GM23338 (cell line): Measurements from ENCODE around the gene SERTAD1. TPM values are rescaled to one million over a fixed set of nuclear protein-coding genes. Genes with fewer than 3 reads are reported as not detected.

ENCODE experiments used
- ATAC-seq: fragments of 200-7000 bp; cut with Tn5 transposase; 3 replicates; pipeline ENCODE4 v1.9.1; 2020
- DNase-seq: peaks from one replicate; pipeline ENCODE4 v3.0.0-alpha.2; 2015; ENCODE audit warnings: low spot score
- H2AFZ ChIP-seq: fragments of 200-600 bp; sonication (generic); 2 replicates; pipeline ENCODE4 v1.8.0; 2016; ENCODE audit warnings: antibody characterized with exemption, mild to moderate bottlenecking, moderate library complexity
- H3F3A ChIP-seq: fragments of 200-600 bp; sonication (generic); replicated peaks from 2 replicates; pipeline ENCODE4 v1.8.0; 2017; ENCODE audit warnings: antibody characterized with exemption, mixed run types, low read depth
- H3K27ac ChIP-seq: fragments of 200-600 bp; sonication (generic); 2 replicates; pipeline ENCODE4 v1.6.1; 2016; ENCODE audit warnings: low read depth
- H3K27me3 ChIP-seq: fragments of 200-600 bp; sonication (generic); 2 replicates; pipeline ENCODE4 v1.8.0; 2016; ENCODE audit warnings: mild to moderate bottlenecking, mixed run types, moderate library complexity; ENCODE audit not compliant: insufficient read depth
- H3K36me3 ChIP-seq: fragments of 200-600 bp; sonication (generic); 2 replicates; pipeline ENCODE4 v1.8.0; 2016; ENCODE audit warnings: mild to moderate bottlenecking; ENCODE audit not compliant: insufficient read depth
- H3K4me1 ChIP-seq: fragments of 200-600 bp; sonication (generic); 2 replicates; pipeline ENCODE4 v1.8.0; 2016; ENCODE audit warnings: mild to moderate bottlenecking, moderate library complexity; ENCODE audit not compliant: insufficient read depth
- H3K4me2 ChIP-seq: fragments of 200-600 bp; sonication (generic); 2 replicates; pipeline ENCODE4 v1.7.1; 2017; ENCODE audit warnings: mixed run types
- H3K4me3 ChIP-seq: fragments of 200-600 bp; sonication (generic); 2 replicates; pipeline ENCODE4 v1.6.1; 2016; ENCODE audit warnings: mixed run types
- H3K79me2 ChIP-seq: fragments of 200-600 bp; sonication (generic); replicated peaks from 2 replicates; pipeline ENCODE4 v1.8.0; 2017; ENCODE audit warnings: mild to moderate bottlenecking; ENCODE audit not compliant: insufficient read depth
- H3K9me2 ChIP-seq: fragments of 200-600 bp; sonication (generic); 2 replicates; pipeline ENCODE4 v1.8.0; 2017; ENCODE audit not compliant: insufficient read depth
- H4K20me1 ChIP-seq: fragments of 200-600 bp; sonication (generic); replicated peaks from 2 replicates; pipeline ENCODE4 v1.8.0; 2017; ENCODE audit warnings: mild to moderate bottlenecking; ENCODE audit not compliant: insufficient read depth
- H3K27ac Mint-ChIP-seq: 2 replicates; pipeline ENCODE4 v1.8.0; 2020; ENCODE audit warnings: inconsistent platforms, mild to moderate bottlenecking, moderate library complexity, mixed read lengths
- H3K27me3 Mint-ChIP-seq: 3 replicates; pipeline ENCODE4 v1.8.0; 2022; ENCODE audit warnings: low read depth, mild to moderate bottlenecking, moderate library complexity, mixed read lengths, inconsistent platforms; ENCODE audit not compliant: insufficient read depth, poor library complexity
- H3K36me3 Mint-ChIP-seq: 3 replicates; pipeline ENCODE4 v1.8.0; 2021; ENCODE audit warnings: low read depth, mild to moderate bottlenecking, inconsistent platforms, moderate library complexity, mixed read lengths
- H3K4me1 Mint-ChIP-seq: 3 replicates; pipeline ENCODE4 v1.8.0; 2020; ENCODE audit warnings: mild to moderate bottlenecking, inconsistent platforms, mixed read lengths
- H3K4me3 Mint-ChIP-seq: 3 replicates; pipeline ENCODE4 v1.8.0; 2021; ENCODE audit warnings: moderate library complexity, mild to moderate bottlenecking, inconsistent platforms, mixed read lengths
- H3K9me3 Mint-ChIP-seq: 3 replicates; pipeline ENCODE4 v1.8.0; 2020; ENCODE audit warnings: moderate library complexity, mild to moderate bottlenecking, inconsistent platforms, mixed read lengths
- CREB1 ChIP-seq: fragments of 250-450 bp; sonication (Bioruptor Pico); IDR thresholded peaks from 2 replicates; pipeline ENCODE4 v1.5.0; 2020; ENCODE audit warnings: low read depth, mild to moderate bottlenecking, moderate library complexity
- EZH2 ChIP-seq: fragments of 200-600 bp; sonication (generic); IDR thresholded peaks from one replicate; pipeline ENCODE4 v1.8.0; 2017; ENCODE audit warnings: antibody characterized with exemption, mild to moderate bottlenecking, low read depth; ENCODE audit not compliant: unreplicated experiment
- EZH2phosphoT487 ChIP-seq: fragments of 200-600 bp; sonication (generic); IDR thresholded peaks from one replicate; pipeline ENCODE4 v1.8.1; 2018; ENCODE audit warnings: antibody characterized with exemption; ENCODE audit not compliant: unreplicated experiment
- JUNB ChIP-seq: IDR thresholded peaks from one replicate; pipeline ENCODE4 v1.6.1; 2016; ENCODE audit warnings: antibody characterized with exemption; ENCODE audit not compliant: unreplicated experiment
- NANOG ChIP-seq: IDR thresholded peaks from 2 replicates; pipeline ENCODE4 v1.6.1; 2016; ENCODE audit warnings: antibody characterized with exemption, borderline replicate concordance
- POLR2AphosphoS5 ChIP-seq: IDR thresholded peaks from 2 replicates; pipeline ENCODE4 v1.6.1; 2016; ENCODE audit warnings: antibody characterized with exemption, low read depth
- STAT1 ChIP-seq: IDR thresholded peaks from one replicate; pipeline ENCODE4 v1.6.1; 2016; ENCODE audit warnings: antibody characterized with exemption; ENCODE audit not compliant: unreplicated experiment
- ZNF114 ChIP-seq: fragments of 250-450 bp; sonication (Bioruptor Pico); IDR thresholded peaks from 2 replicates; pipeline ENCODE4 v1.5.0; 2020; ENCODE audit warnings: mild to moderate bottlenecking, moderate library complexity
- ZNF331 ChIP-seq: fragments of 250-450 bp; sonication (Bioruptor Pico); IDR thresholded peaks from 2 replicates; pipeline ENCODE4 v1.5.0; 2020; ENCODE audit warnings: low read depth, mild to moderate bottlenecking, moderate library complexity
- polyA plus RNA-seq: library from polyadenylated mRNA; unstranded; fragments of >200 nt; fragmentation: Nextera tagmentation; extraction: Ambion mirVana; gene quantifications from 2 replicates; pipeline ENCODE4 v1.2.1, GENCODE V29; 2016
- total RNA-seq: library from RNA; depleted of rRNA; stranded (reverse); fragments of >200 nt; shearing (Covaris generic); gene quantifications from 2 replicates; pipeline ENCODE4 v1.2.3, GENCODE V29; 2014
- TF ChIP-seq, protein P1 (sequence below): IDR thresholded peaks from 2 replicates; pipeline ENCODE4 v1.6.1; 2016; ENCODE audit warnings: antibody characterized with exemption
- TF ChIP-seq, protein P2 (sequence below): IDR thresholded peaks from one replicate; pipeline ENCODE4 v1.6.1; 2018; ENCODE audit warnings: antibody characterized with exemption; ENCODE audit not compliant: unreplicated experiment
- TF ChIP-seq, protein P3 (sequence below), 2 experiments: fragments of 200-600 bp in 1 of 2; sonication (generic) in 1 of 2; conservative IDR thresholded peaks; 2 replicates each; pipeline versions ENCODE4 v1.5.1 to v1.6.1; 2016 to 2017; ENCODE audit warnings: antibody characterized with exemption in 2 of 2, low read depth in 2 of 2, mild to moderate bottlenecking in 2 of 2, moderate library complexity in 1 of 2
- TF ChIP-seq, protein P4 (sequence below): fragments of 250-450 bp; sonication (Bioruptor Pico); IDR thresholded peaks from 2 replicates; pipeline ENCODE4 v1.5.0; 2020; ENCODE audit warnings: mild to moderate bottlenecking, moderate library complexity

Gene SERTAD1
- total and polyA plus RNA-seq, 2 experiments from 2014 or later: 4.6 to 9.1 TPM

DNA sequence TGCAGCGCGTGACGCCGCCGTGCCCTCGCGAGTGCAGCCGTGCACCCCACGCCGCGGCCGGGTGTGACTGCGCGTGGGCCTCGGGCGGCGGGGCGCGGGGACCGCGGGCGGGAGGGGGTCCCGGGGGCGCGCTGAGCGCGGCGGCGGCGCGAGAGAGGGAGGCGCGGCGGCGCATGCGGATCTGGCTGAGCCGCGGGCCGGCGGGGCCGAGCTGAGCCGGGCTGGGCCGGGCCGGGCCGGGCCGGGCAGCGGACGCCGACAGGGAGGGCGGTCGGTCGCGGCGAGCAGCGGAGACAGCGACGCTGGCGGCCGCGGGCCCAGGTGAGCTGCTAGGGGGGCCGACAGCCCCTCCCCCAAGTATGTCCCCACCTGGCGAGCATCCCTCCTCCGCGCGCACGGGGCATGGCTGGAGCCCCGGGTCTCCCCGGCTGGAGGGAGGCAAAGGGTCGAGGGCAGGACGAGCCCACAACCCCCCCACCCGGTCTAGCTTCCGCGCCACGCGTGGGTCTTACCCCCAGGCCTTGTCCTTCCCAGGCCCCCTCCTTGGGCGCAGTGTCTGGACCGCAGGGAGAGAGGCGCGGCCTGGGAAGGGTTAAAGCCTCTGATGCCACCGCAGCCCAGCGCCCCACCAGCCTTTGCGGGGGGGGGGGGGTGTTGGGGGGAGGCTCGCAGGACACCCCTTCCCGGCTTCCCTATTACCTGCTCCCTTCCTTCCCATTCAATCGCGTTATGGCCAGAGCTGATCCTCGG lies 41.4 kb upstream of the SERTAD1 start, which contains the start of gene SPTBN4:
Gene SPTBN4, plus strand, starts transcription at position 17 of the 750 bp plus-strand sequence. CDS start 5,621 bp downstream, outside the sequence.
- H3K27ac ChIP-seq: no peak within 1 kb of the TSS
- H3K27ac Mint-ChIP-seq: no peak within 1 kb of the TSS
- H2AFZ ChIP-seq: peak within 1 kb of the TSS; percentile 47; the same call in 1 of the 2 replicates
- peaks cover 36% of the 10 kb centered on the region for H3K27me3 ChIP-seq
- H3K4me1 ChIP-seq: no peaks in the 10 kb centered on the region; the same call in 1 of the 2 replicates
- H4K20me1 ChIP-seq: no peaks in the 10 kb centered on the region
- no peaks in the 10 kb centered on the region for H3K9me2 ChIP-seq
- H3K4me3 Mint-ChIP-seq: peak within 1 kb of the TSS; percentile 79
- H3F3A ChIP-seq: peaks cover 3% of the 10 kb centered on the region; the same call in 1 of the 2 replicates
- no peaks in the 10 kb centered on the region; the same call in 2 of the 3 replicates for H3K9me3 Mint-ChIP-seq
- H3K4me1 Mint-ChIP-seq: peaks cover 13% of the 10 kb centered on the region
- DNase-seq: peak; percentile 54
- H3K27me3 Mint-ChIP-seq: peaks cover 34% of the 10 kb centered on the region
- H3K4me2 ChIP-seq: peak within 1 kb of the TSS; percentile 78
- peak; percentile 4; the same call in 2 of the 3 replicates for ATAC-seq
- TF ChIP-seq, protein P1, sequence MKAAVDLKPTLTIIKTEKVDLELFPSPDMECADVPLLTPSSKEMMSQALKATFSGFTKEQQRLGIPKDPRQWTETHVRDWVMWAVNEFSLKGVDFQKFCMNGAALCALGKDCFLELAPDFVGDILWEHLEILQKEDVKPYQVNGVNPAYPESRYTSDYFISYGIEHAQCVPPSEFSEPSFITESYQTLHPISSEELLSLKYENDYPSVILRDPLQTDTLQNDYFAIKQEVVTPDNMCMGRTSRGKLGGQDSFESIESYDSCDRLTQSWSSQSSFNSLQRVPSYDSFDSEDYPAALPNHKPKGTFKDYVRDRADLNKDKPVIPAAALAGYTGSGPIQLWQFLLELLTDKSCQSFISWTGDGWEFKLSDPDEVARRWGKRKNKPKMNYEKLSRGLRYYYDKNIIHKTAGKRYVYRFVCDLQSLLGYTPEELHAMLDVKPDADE: no peak
- TF ChIP-seq ZNF331 (CRISPR knock-in tag) (no peak), POLR2AphosphoS5 (no peak), ZNF114 (no peak), EZH2 (no peak), CREB1 (no peak), NANOG (no peak), EZH2phosphoT487 (no peak), JUNB (no peak), STAT1 (no peak)
- TF ChIP-seq, protein P2, sequence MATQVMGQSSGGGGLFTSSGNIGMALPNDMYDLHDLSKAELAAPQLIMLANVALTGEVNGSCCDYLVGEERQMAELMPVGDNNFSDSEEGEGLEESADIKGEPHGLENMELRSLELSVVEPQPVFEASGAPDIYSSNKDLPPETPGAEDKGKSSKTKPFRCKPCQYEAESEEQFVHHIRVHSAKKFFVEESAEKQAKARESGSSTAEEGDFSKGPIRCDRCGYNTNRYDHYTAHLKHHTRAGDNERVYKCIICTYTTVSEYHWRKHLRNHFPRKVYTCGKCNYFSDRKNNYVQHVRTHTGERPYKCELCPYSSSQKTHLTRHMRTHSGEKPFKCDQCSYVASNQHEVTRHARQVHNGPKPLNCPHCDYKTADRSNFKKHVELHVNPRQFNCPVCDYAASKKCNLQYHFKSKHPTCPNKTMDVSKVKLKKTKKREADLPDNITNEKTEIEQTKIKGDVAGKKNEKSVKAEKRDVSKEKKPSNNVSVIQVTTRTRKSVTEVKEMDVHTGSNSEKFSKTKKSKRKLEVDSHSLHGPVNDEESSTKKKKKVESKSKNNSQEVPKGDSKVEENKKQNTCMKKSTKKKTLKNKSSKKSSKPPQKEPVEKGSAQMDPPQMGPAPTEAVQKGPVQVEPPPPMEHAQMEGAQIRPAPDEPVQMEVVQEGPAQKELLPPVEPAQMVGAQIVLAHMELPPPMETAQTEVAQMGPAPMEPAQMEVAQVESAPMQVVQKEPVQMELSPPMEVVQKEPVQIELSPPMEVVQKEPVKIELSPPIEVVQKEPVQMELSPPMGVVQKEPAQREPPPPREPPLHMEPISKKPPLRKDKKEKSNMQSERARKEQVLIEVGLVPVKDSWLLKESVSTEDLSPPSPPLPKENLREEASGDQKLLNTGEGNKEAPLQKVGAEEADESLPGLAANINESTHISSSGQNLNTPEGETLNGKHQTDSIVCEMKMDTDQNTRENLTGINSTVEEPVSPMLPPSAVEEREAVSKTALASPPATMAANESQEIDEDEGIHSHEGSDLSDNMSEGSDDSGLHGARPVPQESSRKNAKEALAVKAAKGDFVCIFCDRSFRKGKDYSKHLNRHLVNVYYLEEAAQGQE: no peak
- TF ChIP-seq, protein P3, sequence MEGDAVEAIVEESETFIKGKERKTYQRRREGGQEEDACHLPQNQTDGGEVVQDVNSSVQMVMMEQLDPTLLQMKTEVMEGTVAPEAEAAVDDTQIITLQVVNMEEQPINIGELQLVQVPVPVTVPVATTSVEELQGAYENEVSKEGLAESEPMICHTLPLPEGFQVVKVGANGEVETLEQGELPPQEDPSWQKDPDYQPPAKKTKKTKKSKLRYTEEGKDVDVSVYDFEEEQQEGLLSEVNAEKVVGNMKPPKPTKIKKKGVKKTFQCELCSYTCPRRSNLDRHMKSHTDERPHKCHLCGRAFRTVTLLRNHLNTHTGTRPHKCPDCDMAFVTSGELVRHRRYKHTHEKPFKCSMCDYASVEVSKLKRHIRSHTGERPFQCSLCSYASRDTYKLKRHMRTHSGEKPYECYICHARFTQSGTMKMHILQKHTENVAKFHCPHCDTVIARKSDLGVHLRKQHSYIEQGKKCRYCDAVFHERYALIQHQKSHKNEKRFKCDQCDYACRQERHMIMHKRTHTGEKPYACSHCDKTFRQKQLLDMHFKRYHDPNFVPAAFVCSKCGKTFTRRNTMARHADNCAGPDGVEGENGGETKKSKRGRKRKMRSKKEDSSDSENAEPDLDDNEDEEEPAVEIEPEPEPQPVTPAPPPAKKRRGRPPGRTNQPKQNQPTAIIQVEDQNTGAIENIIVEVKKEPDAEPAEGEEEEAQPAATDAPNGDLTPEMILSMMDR (conservative IDR thresholded peaks at IDR 0.05; ENCODE audit: low read depth in 2 of 2): no peak
- TF ChIP-seq, protein P4, sequence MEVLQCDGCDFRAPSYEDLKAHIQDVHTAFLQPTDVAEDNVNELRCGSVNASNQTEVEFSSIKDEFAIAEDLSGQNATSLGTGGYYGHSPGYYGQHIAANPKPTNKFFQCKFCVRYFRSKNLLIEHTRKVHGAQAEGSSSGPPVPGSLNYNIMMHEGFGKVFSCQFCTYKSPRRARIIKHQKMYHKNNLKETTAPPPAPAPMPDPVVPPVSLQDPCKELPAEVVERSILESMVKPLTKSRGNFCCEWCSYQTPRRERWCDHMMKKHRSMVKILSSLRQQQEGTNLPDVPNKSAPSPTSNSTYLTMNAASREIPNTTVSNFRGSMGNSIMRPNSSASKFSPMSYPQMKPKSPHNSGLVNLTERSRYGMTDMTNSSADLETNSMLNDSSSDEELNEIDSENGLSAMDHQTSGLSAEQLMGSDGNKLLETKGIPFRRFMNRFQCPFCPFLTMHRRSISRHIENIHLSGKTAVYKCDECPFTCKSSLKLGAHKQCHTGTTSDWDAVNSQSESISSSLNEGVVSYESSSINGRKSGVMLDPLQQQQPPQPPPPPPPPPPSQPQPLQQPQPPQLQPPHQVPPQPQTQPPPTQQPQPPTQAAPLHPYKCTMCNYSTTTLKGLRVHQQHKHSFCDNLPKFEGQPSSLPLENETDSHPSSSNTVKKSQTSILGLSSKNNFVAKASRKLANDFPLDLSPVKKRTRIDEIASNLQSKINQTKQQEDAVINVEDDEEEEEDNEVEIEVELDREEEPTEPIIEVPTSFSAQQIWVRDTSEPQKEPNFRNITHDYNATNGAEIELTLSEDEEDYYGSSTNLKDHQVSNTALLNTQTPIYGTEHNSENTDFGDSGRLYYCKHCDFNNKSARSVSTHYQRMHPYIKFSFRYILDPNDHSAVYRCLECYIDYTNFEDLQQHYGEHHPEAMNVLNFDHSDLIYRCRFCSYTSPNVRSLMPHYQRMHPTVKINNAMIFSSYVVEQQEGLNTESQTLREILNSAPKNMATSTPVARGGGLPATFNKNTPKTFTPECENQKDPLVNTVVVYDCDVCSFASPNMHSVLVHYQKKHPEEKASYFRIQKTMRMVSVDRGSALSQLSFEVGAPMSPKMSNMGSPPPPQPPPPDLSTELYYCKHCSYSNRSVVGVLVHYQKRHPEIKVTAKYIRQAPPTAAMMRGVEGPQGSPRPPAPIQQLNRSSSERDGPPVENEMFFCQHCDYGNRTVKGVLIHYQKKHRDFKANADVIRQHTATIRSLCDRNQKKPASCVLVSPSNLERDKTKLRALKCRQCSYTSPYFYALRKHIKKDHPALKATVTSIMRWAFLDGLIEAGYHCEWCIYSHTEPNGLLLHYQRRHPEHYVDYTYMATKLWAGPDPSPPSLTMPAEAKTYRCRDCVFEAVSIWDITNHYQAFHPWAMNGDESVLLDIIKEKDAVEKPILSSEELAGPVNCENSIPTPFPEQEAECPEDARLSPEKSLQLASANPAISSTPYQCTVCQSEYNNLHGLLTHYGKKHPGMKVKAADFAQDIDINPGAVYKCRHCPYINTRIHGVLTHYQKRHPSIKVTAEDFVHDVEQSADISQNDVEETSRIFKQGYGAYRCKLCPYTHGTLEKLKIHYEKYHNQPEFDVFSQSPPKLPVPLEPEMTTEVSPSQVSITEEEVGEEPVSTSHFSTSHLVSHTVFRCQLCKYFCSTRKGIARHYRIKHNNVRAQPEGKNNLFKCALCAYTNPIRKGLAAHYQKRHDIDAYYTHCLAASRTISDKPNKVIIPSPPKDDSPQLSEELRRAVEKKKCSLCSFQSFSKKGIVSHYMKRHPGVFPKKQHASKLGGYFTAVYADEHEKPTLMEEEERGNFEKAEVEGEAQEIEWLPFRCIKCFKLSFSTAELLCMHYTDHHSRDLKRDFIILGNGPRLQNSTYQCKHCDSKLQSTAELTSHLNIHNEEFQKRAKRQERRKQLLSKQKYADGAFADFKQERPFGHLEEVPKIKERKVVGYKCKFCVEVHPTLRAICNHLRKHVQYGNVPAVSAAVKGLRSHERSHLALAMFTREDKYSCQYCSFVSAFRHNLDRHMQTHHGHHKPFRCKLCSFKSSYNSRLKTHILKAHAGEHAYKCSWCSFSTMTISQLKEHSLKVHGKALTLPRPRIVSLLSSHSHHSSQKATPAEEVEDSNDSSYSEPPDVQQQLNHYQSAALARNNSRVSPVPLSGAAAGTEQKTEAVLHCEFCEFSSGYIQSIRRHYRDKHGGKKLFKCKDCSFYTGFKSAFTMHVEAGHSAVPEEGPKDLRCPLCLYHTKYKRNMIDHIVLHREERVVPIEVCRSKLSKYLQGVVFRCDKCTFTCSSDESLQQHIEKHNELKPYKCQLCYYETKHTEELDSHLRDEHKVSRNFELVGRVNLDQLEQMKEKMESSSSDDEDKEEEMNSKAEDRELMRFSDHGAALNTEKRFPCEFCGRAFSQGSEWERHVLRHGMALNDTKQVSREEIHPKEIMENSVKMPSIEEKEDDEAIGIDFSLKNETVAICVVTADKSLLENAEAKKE: no peak
- H3K36me3 ChIP-seq: no peaks in the 10 kb centered on the region
- no peaks in the 10 kb centered on the region; the same call in 2 of the 3 replicates for H3K36me3 Mint-ChIP-seq
- H3K4me3 ChIP-seq: peak within 1 kb of the TSS; percentile 88
- H3K79me2 ChIP-seq: no peaks in the 10 kb centered on the region
